Stimulated activated CD8-positive, alpha-beta memory T cell treated with anti-CD3 and anti-CD28 coated beads, Interleukin-12 subunit alpha, Interleukin-12 subunit beta, amount 100 ng/mL, for 1 hour (primary cell): ENCODE data around the gene ZBTB42.

Experiments used
- DNase-seq: peaks from one replicate; pipeline ENCODE4 v3.0.0-alpha.2; 2020; ENCODE audit warnings: low read depth

Gene ZBTB42

GRCh38 chr14:104800771-104801519 lies at the start of gene ZBTB42:
ZBTB42 (plus strand) TSS chr14:104801101; CDS start chr14:104801198, 97 bp downstream.
- peak; percentile 52 for DNase-seq

- DNase-seq: no peak
Observed at GRCh38 chr14:104751539-104752422, 49.1 kb upstream of the ZBTB42 start.

GRCh38 chr14:104752423-104752734 lies 48.5 kb upstream of the ZBTB42 start:
- no peak for DNase-seq

- DNase-seq: peak; percentile 99
Observed at GRCh38 chr14:104752735-104753527, 48.0 kb upstream of the ZBTB42 start, which contains the start of gene SIVA1. SIVA1 (plus strand) TSS chr14:104753147; CDS start chr14:104753202, 55 bp downstream.

GRCh38 chr14:104753528-104754212 lies 47.2 kb upstream of the ZBTB42 start:
- DNase-seq: no peak

GRCh38 chr14:104754213-104754851 lies 46.6 kb upstream of the ZBTB42 start:
- DNase-seq: no peak

GRCh38 chr14:104755621-104756020 lies 45.3 kb upstream of the ZBTB42 start:
- DNase-seq: no peak

GRCh38 chr14:104756477-104757237 lies 44.2 kb upstream of the ZBTB42 start:
- no peak for DNase-seq

- no peak for DNase-seq
Observed at GRCh38 chr14:104757238-104757585, 43.7 kb upstream of the ZBTB42 start.

GRCh38 chr14:104757681-104758392 lies 43.1 kb upstream of the ZBTB42 start:
- DNase-seq: no peak

GRCh38 chr14:104758981-104759969 lies 41.6 kb upstream of the ZBTB42 start:
- DNase-seq: no peak

GRCh38 chr14:104765517-104765916 lies 35.4 kb upstream of the ZBTB42 start:
- DNase-seq: no peak

- no peak for DNase-seq
Observed at GRCh38 chr14:104766256-104766862, 34.5 kb upstream of the ZBTB42 start.

GRCh38 chr14:104766863-104767633 lies 33.9 kb upstream of the ZBTB42 start:
- DNase-seq: no peak

GRCh38 chr14:104767634-104767918 lies 33.3 kb upstream of the ZBTB42 start:
- no peak for DNase-seq

- peak; percentile 89 for DNase-seq
Observed at GRCh38 chr14:104768437-104769323, 32.2 kb upstream of the ZBTB42 start.
